SK-N-SH (cell line): ENCODE data around the gene TRPV2. TPM values are rescaled to one million over a fixed set of nuclear protein-coding genes. Genes with fewer than 3 reads are reported as not detected.
A peak's percentile ranks its signal among the peaks of the same experiment; 100 is the strongest.

Experiments used
- CTCF ChIA-PET: fragments of 300-600, 350-600 bp; formaldehyde crosslinking; extraction: SDS; loops from one replicate; lab custom pipeline; 2021; lab: Yijun Ruan, JAX
- POLR2A ChIA-PET: fragments of 350-600 bp; sonication (Branson Sonifier 250); formaldehyde crosslinking; extraction: SDS; loops from one replicate; lab custom pipeline; 2020; ENCODE audit warnings: antibody characterized with exemption, inconsistent platforms; lab: Yijun Ruan, JAX
- DNase-seq: peaks from one replicate; pipeline ENCODE4 v3.0.0; 2012
- H2AFZ ChIP-seq: fragments of 200-600 bp; sonication (generic); 2 replicates; pipeline ENCODE4 v1.8.1; 2016; ENCODE audit warnings: antibody characterized with exemption, mild to moderate bottlenecking, low read depth
- H3F3A ChIP-seq: fragments of 200-600 bp; sonication (generic); replicated peaks from 2 replicates; pipeline ENCODE3; 2016; ENCODE audit warnings: antibody characterized with exemption, mild to moderate bottlenecking; ENCODE audit not compliant: insufficient read depth
- H3K27ac ChIP-seq, 2 experiments: fragments of 200-500 bp in 1 of 2; fragments of 200-600 bp in 1 of 2; sonication (Bioruptor generic) in 1 of 2; sonication (generic), shearing (Covaris generic) in 1 of 2; 2 replicates each; pipeline versions ENCODE4 v1.5.1 to v1.6.1; 2014 to 2016; ENCODE audit warnings: low read depth in 2 of 2, inconsistent platforms in 1 of 2, low read length in 1 of 2, mild to moderate bottlenecking in 1 of 2, mixed read lengths in 1 of 2
- H3K27me3 ChIP-seq: fragments of 200-600 bp; sonication (generic), shearing (Covaris generic); 2 replicates; pipeline ENCODE4 v1.6.1; 2016; ENCODE audit warnings: mixed run types; ENCODE audit not compliant: insufficient read depth
- H3K36me3 ChIP-seq, 2 experiments: fragments of 200-500 bp in 1 of 2; fragments of 200-600 bp in 1 of 2; sonication (Bioruptor generic) in 1 of 2; sonication (generic) in 1 of 2; replicated peaks in 1 of 2; 2 replicates each; pipeline versions ENCODE3 to v1.5.1; 2014 to 2016; ENCODE audit warnings: low read length in 1 of 2, mild to moderate bottlenecking in 1 of 2; ENCODE audit not compliant: insufficient read depth in 2 of 2, control insufficient read depth in 1 of 2
- H3K4me1 ChIP-seq, 2 experiments: fragments of 200-500 bp in 1 of 2; fragments of 200-600 bp in 1 of 2; sonication (Bioruptor generic) in 1 of 2; sonication (generic), shearing (Covaris generic) in 1 of 2; 2 replicates each; pipeline versions ENCODE4 v1.5.1 to v1.6.1; 2014 to 2016; ENCODE audit warnings: low read depth in 1 of 2, low read length in 1 of 2, mixed run types in 1 of 2; ENCODE audit not compliant: insufficient read depth in 2 of 2, control insufficient read depth in 1 of 2
- H3K4me2 ChIP-seq: fragments of 200-600 bp; sonication (generic), shearing (Covaris generic); 2 replicates; pipeline ENCODE4 v1.6.1; 2017; ENCODE audit warnings: mixed run types
- H3K4me3 ChIP-seq, 2 experiments: fragments of 200-500 bp in 1 of 2; fragments of 200-600 bp in 1 of 2; sonication (Bioruptor generic) in 1 of 2; sonication (generic), shearing (Covaris generic) in 1 of 2; 2 replicates each; pipeline versions ENCODE4 v1.5.1 to v1.8.1; 2014 to 2016; ENCODE audit warnings: low read depth in 2 of 2, inconsistent platforms in 1 of 2, low read length in 1 of 2, mild to moderate bottlenecking in 1 of 2, mixed read lengths in 1 of 2, moderate library complexity in 1 of 2
- H3K79me2 ChIP-seq: fragments of 200-600 bp; sonication (generic); 2 replicates; pipeline ENCODE4 v1.8.1; 2017; ENCODE audit warnings: mild to moderate bottlenecking; ENCODE audit not compliant: insufficient read depth
- H3K9ac ChIP-seq: fragments of 200-600 bp; sonication (generic); 2 replicates; pipeline ENCODE4 v1.6.1; 2017; ENCODE audit warnings: mixed run types
- H3K9me2 ChIP-seq: fragments of 200-600 bp; sonication (generic); 2 replicates; pipeline ENCODE4 v1.6.1; 2017; ENCODE audit warnings: mixed run types
- H3K9me3 ChIP-seq: fragments of 200-600 bp; sonication (generic); 2 replicates; pipeline ENCODE4 v1.6.1; 2017; ENCODE audit warnings: mixed run types, mild to moderate bottlenecking, moderate library complexity
- H4K20me1 ChIP-seq: fragments of 200-600 bp; sonication (generic); 2 replicates; pipeline ENCODE4 v1.6.1; 2017; ENCODE audit warnings: mild to moderate bottlenecking, mixed run types; ENCODE audit not compliant: insufficient read depth
- CHD2 ChIP-seq: fragments of 150-350 bp; IDR thresholded peaks from 2 replicates; pipeline ENCODE4 v1.6.1; 2018; ENCODE audit warnings: low read length; ENCODE audit not compliant: partially characterized antibody
- EP300 ChIP-seq, 2 experiments: IDR thresholded peaks; 2 replicates each; pipeline versions ENCODE4 v1.4.0 to v1.6.1; 2012; ENCODE audit warnings: borderline replicate concordance in 1 of 2, low read depth in 1 of 2, low read length in 1 of 2
- EZH2phosphoT487 ChIP-seq: fragments of 200-600 bp; sonication (generic); IDR thresholded peaks from 2 replicates; pipeline ENCODE4 v1.6.1; 2017; ENCODE audit warnings: low read depth, mixed run types, mild to moderate bottlenecking, antibody characterized with exemption, moderate library complexity, borderline replicate concordance
- FOSL2 ChIP-seq: IDR thresholded peaks from 2 replicates; pipeline ENCODE4 v1.4.0; 2012; ENCODE audit warnings: low read depth, mild to moderate bottlenecking, moderate library complexity, borderline replicate concordance
- FOXM1 ChIP-seq: IDR thresholded peaks from 2 replicates; pipeline ENCODE4 v1.4.0; 2012; ENCODE audit warnings: low read depth, mild to moderate bottlenecking
- GABPA ChIP-seq: IDR thresholded peaks from 2 replicates; pipeline ENCODE4 v1.4.0; 2012; ENCODE audit warnings: low read depth, mild to moderate bottlenecking
- MXI1 ChIP-seq: IDR thresholded peaks from 2 replicates; pipeline ENCODE4 v1.6.1; 2012; ENCODE audit warnings: mild to moderate bottlenecking, low read depth, low read length, improper control_type of control experiment
- NFIC ChIP-seq: IDR thresholded peaks from 2 replicates; pipeline ENCODE4 v1.4.0; 2012; ENCODE audit warnings: borderline replicate concordance
- RAD21 ChIP-seq: IDR thresholded peaks from 2 replicates; pipeline ENCODE4 v1.6.1; 2012; ENCODE audit warnings: mild to moderate bottlenecking, low read length
- RCOR1 ChIP-seq: fragments of 150-350 bp; IDR thresholded peaks from 2 replicates; pipeline ENCODE4 v1.6.1; 2017; ENCODE audit warnings: antibody characterized with exemption, low read length
- SMC3 ChIP-seq: IDR thresholded peaks from 2 replicates; pipeline ENCODE4 v1.6.1; 2012; ENCODE audit warnings: low read depth, low read length, improper control_type of control experiment
- TAF1 ChIP-seq: IDR thresholded peaks from 2 replicates; pipeline ENCODE4 v1.6.1; 2012; ENCODE audit warnings: low read depth, mild to moderate bottlenecking, low read length, moderate library complexity, borderline replicate concordance
- TCF12 ChIP-seq: IDR thresholded peaks from 2 replicates; pipeline ENCODE4 v1.4.0; 2012
- TEAD4 ChIP-seq: IDR thresholded peaks from 2 replicates; pipeline ENCODE4 v1.4.0; 2012; ENCODE audit warnings: mild to moderate bottlenecking, borderline replicate concordance; ENCODE audit not compliant: insufficient read depth
- USF2 ChIP-seq: fragments of 150-350 bp; IDR thresholded peaks from 2 replicates; pipeline ENCODE4 v1.6.1; 2017; ENCODE audit warnings: antibody characterized with exemption, low read length, low read depth, borderline replicate concordance
- YY1 ChIP-seq: IDR thresholded peaks from 2 replicates; pipeline ENCODE4 v1.4.0; 2012; ENCODE audit warnings: low read depth, mild to moderate bottlenecking
- WGBS: methylation state at CpG from one replicate; pipeline ENCODE4 v1.1.6; 2017; ENCODE audit warnings: low lambda C conversion rate; 5-methylcytosine and 5-hydroxymethylcytosine counted together
- polyA plus RNA-seq, 3 experiments: library from polyadenylated mRNA; depleted of rRNA; stranded (reverse); fragments of >200 nt; gene quantifications; 2 replicates each; pipeline ENCODE4 v1.2.3, GENCODE V29; 2012
- TF ChIP-seq, protein P1 (sequence below): IDR thresholded peaks from 2 replicates; pipeline ENCODE4 v1.6.1; 2012; ENCODE audit warnings: mild to moderate bottlenecking, low read depth, low read length, moderate library complexity
- TF ChIP-seq, protein P2 (sequence below): IDR thresholded peaks from 2 replicates; pipeline ENCODE4 v1.4.0; 2012; ENCODE audit warnings: low read depth, borderline replicate concordance
- TF ChIP-seq, protein P3 (sequence below): fragments of 150-350 bp; IDR thresholded peaks from 2 replicates; pipeline ENCODE4 v1.6.1; 2016; ENCODE audit warnings: mild to moderate bottlenecking, low read depth, low read length

TRPV2 gene
- polyA plus RNA-seq, 1 of the 3 experiments (the other 2 are of a cell fraction) = 11.0 TPM

GRCh38 chr17:16419074-16419928, 3.9 kb downstream of the TRPV2 start (continued):
- TF ChIP-seq, protein P1, sequence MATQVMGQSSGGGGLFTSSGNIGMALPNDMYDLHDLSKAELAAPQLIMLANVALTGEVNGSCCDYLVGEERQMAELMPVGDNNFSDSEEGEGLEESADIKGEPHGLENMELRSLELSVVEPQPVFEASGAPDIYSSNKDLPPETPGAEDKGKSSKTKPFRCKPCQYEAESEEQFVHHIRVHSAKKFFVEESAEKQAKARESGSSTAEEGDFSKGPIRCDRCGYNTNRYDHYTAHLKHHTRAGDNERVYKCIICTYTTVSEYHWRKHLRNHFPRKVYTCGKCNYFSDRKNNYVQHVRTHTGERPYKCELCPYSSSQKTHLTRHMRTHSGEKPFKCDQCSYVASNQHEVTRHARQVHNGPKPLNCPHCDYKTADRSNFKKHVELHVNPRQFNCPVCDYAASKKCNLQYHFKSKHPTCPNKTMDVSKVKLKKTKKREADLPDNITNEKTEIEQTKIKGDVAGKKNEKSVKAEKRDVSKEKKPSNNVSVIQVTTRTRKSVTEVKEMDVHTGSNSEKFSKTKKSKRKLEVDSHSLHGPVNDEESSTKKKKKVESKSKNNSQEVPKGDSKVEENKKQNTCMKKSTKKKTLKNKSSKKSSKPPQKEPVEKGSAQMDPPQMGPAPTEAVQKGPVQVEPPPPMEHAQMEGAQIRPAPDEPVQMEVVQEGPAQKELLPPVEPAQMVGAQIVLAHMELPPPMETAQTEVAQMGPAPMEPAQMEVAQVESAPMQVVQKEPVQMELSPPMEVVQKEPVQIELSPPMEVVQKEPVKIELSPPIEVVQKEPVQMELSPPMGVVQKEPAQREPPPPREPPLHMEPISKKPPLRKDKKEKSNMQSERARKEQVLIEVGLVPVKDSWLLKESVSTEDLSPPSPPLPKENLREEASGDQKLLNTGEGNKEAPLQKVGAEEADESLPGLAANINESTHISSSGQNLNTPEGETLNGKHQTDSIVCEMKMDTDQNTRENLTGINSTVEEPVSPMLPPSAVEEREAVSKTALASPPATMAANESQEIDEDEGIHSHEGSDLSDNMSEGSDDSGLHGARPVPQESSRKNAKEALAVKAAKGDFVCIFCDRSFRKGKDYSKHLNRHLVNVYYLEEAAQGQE = peak; percentile 60
- no peak for TF ChIP-seq TAF1
- no peak for TF ChIP-seq SMC3
- TF ChIP-seq RAD21 = no peak
- TF ChIP-seq EP300 (IDR thresholded peaks at IDR 0.05; ENCODE audit: borderline replicate concordance in 1 of 2, low read depth in 1 of 2, low read length in 1 of 2) = peak; percentile 60 to 76
- no peak for TF ChIP-seq MXI1
- peak; percentile 44 for TF ChIP-seq GABPA
- TF ChIP-seq USF2 = no peak
- peak; percentile 98 for TF ChIP-seq FOSL2
- TF ChIP-seq, all 33 proteins: peak for 16

GRCh38 chr17:16419929-16420271, 4.5 kb downstream of the TRPV2 start:
- Histone ChIP-seq H2AFZ (peak overlapping the region; percentile 77; the same call in 1 of the 2 replicates), H3K9me3 (no peaks in the 10 kb centered on the region), H3K27ac (peak overlapping the region; percentile 78 to 98), H3K79me2 (no peaks in the 10 kb centered on the region), H3K4me2 (peak overlapping the region; percentile 83), H3K9me2 (no peaks in the 10 kb centered on the region), H3K4me3 (no peak overlapping the region; a peak in 2 of 4 replicates), H3K36me3 (no peaks in the 10 kb centered on the region), H3K27me3 (no peaks in the 10 kb centered on the region), H3K9ac (peak overlapping the region; percentile 65; the same call in 1 of the 2 replicates), H3K4me1 (peaks cover 26 to 35% of the 10 kb centered on the region in 2 experiments), H3F3A (peaks cover 34% of the 10 kb centered on the region), H4K20me1 (no peaks in the 10 kb centered on the region)
- ChIA-PET CTCF (interaction anchor here (0.7 to 2.1 kb wide), 4 partner anchors 8 to 33 kb away, joined by 3 to 8 read pairs (median 4); no protein-coding TSS in a partner anchor), POLR2A (interaction anchor here (1.5 kb wide), 1 partner anchor 19 kb away, joined by 9 read pairs; no protein-coding TSS in a partner anchor)
- DNase-seq = no peak
- WGBS = 39% methylated on average over 9 of the region's 10 CpGs
- TF ChIP-seq, protein P2, sequence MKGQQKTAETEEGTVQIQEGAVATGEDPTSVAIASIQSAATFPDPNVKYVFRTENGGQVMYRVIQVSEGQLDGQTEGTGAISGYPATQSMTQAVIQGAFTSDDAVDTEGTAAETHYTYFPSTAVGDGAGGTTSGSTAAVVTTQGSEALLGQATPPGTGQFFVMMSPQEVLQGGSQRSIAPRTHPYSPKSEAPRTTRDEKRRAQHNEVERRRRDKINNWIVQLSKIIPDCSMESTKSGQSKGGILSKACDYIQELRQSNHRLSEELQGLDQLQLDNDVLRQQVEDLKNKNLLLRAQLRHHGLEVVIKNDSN = no peak
- TF ChIP-seq TEAD4 = 0 out of 2 replicates have a peak, but pooled peaks have one; percentile 51
- peak; percentile 87 for TF ChIP-seq TCF12
- no peak for TF ChIP-seq FOXM1
- no peak for TF ChIP-seq YY1
- no peak for TF ChIP-seq RCOR1
- TF ChIP-seq, protein P1 = no peak
- TF ChIP-seq NFIC = peak; percentile 76
- TF ChIP-seq, protein P3, sequence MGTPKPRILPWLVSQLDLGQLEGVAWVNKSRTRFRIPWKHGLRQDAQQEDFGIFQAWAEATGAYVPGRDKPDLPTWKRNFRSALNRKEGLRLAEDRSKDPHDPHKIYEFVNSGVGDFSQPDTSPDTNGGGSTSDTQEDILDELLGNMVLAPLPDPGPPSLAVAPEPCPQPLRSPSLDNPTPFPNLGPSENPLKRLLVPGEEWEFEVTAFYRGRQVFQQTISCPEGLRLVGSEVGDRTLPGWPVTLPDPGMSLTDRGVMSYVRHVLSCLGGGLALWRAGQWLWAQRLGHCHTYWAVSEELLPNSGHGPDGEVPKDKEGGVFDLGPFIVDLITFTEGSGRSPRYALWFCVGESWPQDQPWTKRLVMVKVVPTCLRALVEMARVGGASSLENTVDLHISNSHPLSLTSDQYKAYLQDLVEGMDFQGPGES = no peak
- TF ChIP-seq EZH2phosphoT487 = no peak
- TF ChIP-seq CHD2 = no peak
- peak; percentile 97 for TF ChIP-seq FOSL2
